GM12873 (cell line): ENCODE results near the gene FOXO1.

ENCODE experiments used
- CTCF ChIP-seq: IDR thresholded peaks from 2 replicates; pipeline ENCODE4 v1.5.1; 2012; ENCODE audit warnings: low read depth, mild to moderate bottlenecking, moderate library complexity, low read length, control low read depth; ENCODE audit not compliant: insufficient read depth; ENCODE audit errors: missing control alignments

The FOXO1 gene

DNA sequence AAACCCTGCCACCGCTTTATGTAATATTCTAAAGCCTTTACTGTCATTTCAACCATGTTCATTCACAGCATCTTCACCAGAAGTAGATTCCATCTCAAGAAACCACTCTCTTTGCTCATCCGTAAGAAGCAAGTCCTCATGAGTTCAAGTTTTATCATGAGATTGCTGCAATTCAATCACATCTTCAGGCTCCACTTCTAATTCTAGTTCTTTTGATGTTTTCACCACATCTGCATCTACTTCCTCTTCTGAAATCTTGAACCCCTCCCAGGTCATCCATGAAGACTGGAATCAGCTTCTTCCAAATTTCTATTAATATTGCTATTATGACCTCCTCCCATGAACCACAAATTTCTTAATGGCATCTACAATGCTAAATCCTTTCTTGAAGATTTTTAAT, 83.9 kb downstream of the FOXO1 start:
- TF ChIP-seq CTCF: no peak

DNA sequence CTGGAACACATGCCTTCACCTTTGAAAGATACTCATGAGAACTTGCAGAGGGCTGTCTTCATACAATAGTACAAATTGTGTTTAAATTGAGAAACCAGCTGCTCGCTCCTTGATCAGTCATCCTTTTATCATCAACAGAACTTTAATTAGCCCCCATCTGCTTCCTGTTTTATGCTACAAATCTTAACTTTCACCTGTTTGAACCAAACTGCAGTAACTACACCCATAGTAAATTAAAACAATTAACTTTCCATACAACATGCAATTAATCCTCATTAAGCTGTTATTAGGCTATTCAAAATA, 85.2 kb downstream of the FOXO1 start:
- no peak for TF ChIP-seq CTCF

DNA sequence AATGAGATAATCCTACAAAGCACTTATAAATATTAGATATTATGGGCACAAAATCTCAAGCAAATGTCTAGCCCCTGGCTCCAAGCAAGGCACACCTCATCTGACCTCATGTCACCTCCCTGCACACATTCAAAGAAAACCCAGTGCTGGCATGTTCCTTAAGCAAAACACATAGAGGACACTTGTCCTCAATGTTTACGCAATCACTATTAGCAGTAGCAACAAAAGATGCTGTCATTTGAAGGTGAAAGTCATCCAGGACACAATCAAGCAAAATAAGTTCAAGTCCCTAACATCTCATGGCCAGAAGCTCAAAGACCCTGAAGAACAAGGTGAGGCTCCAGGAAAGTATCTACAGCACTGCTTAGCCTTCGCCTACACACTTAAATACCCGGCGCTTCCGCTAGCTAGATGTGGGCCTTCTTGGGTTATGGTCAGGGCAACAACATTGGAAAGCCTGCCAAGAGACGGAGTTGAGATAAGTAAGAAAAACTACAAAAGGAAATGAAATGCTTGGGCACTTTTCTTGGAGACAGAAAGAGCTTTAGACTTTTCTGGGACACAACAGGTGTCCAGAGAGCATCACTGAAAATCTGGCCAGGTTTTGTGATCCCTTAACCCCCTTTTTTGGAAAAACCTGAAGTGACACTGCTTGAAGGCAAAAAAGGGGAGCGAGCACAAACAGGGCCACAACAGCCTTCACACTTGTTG, 85.7 kb downstream of the FOXO1 start:
- TF ChIP-seq CTCF: no peak

DNA sequence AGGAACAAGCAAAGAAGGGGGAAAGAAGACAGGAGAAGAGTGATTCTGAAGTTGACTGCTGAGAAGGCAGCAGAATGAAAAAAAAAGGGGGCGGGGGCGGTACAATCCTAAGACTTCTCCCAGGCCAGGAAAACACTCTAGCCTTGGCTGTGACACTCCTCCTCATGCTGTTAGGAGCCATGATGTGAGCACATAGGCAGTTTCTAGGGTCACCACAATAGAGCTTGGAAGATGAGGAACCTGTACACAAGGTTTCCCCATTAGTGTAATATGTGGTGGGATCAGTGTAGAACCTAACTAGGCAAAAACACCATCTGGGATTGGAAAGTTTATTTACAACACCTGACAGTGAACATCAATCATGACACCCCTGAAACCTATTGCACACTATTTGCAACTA, 86.9 kb downstream of the FOXO1 start:
- no peak for TF ChIP-seq CTCF

DNA sequence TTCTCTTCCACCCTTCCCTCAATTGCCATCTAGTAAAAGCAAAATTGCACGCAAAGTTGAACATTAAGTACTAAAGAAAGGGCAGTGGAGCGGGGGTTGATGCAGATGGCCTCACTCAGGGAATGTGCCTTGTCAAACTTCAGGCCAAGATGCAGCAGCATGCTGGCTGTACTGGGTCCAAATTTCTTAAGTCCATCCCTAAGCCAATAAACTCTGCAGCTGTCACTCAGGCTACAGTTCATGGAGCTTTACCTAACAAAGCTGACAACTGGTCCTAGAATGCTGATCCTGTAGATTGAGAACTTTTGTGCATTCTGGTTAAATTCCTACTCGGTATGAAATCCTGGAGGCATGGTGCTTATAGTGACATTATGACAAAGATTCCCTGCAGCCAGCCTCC, 88.4 kb downstream of the FOXO1 start:
- no peak for TF ChIP-seq CTCF

- TF ChIP-seq CTCF: no peak
Observed at GRCh38 chr13:40576369-40576768, 90.1 kb downstream of the FOXO1 start.

DNA sequence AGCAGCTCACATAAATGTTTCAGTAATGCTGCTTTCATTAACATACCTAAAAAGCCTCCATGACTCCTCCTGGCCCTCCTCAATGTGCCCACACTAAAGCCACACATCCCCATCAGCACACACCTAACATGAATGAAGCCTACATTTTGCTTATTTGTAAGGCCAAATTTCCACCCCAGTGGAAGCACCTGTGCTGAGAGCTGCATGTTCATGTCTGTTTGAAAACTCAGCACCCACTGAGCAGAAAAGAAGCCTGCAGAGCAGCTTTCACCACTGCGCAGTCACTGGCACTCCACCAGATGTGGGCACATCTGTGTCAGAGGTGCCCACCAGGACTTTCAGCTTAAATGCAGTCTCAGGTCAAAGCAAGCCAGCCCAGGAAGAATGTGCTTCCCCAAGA, 93.5 kb downstream of the FOXO1 start:
- no peak for TF ChIP-seq CTCF

GRCh38 chr13:40571338-40571963, 95.0 kb downstream of the FOXO1 start:
- no peak for TF ChIP-seq CTCF
